Natural killer cell (primary cell): ENCODE results near the gene ADGRV1. TPM values are rescaled to one million over a fixed set of nuclear protein-coding genes. Genes with fewer than 3 reads are reported as not detected.

Source experiments
- ATAC-seq, 3 donors: fragments of 150-1000 bp in 2 of 3; fragments of 200-7000 bp in 1 of 3; cut with Tn5 transposase; 1 replicate in 1 of 3; 2 replicates in 2 of 3; pipeline ENCODE4 v1.10.0; 2021; ENCODE audit warnings: mild to moderate bottlenecking in 2 of 3, moderate library complexity in 2 of 3
- DNase-seq, 2 donors: peaks; one replicate each; pipeline versions ENCODE4 v3.0.0 to v3.0.0-alpha.2; 2013 to 2021; ENCODE audit warnings: mixed read lengths in 1 of 2
- H3K27ac ChIP-seq: one replicate; pipeline ENCODE4 v1.5.1; 2013; ENCODE audit warnings: mild to moderate bottlenecking, low read length
- H3K27me3 ChIP-seq: one replicate; pipeline ENCODE4 v1.6.1; 2013; ENCODE audit warnings: low read length; ENCODE audit not compliant: control insufficient read depth, insufficient read depth
- H3K36me3 ChIP-seq: one replicate; pipeline ENCODE4 v1.6.1; 2013; ENCODE audit warnings: low read length; ENCODE audit not compliant: control insufficient read depth, insufficient read depth
- H3K4me1 ChIP-seq: one replicate; pipeline ENCODE4 v1.6.1; 2013; ENCODE audit warnings: low read length; ENCODE audit not compliant: control insufficient read depth, insufficient read depth
- H3K4me3 ChIP-seq: one replicate; pipeline ENCODE4 v1.5.1; 2013; ENCODE audit warnings: low read length
- H3K9me3 ChIP-seq: one replicate; pipeline ENCODE4 v1.6.1; 2013; ENCODE audit warnings: low read length; ENCODE audit not compliant: control insufficient read depth, insufficient read depth
- H3K27ac Mint-ChIP-seq, 2 donors: one replicate each; pipeline ENCODE4 v1.8.0; 2022; ENCODE audit warnings: mild to moderate bottlenecking in 2 of 2, mixed read lengths in 2 of 2, moderate library complexity in 1 of 2
- H3K27me3 Mint-ChIP-seq, 2 donors: one replicate each; pipeline ENCODE4 v1.8.0; 2022; ENCODE audit warnings: low read depth in 2 of 2, mixed read lengths in 2 of 2
- H3K36me3 Mint-ChIP-seq: one replicate; pipeline ENCODE4 v1.8.0; 2022; ENCODE audit warnings: mixed read lengths
- H3K4me1 Mint-ChIP-seq, 2 donors: one replicate each; pipeline ENCODE4 v1.8.0; 2022; ENCODE audit warnings: mixed read lengths in 2 of 2
- H3K4me3 Mint-ChIP-seq: one replicate; pipeline ENCODE4 v1.8.0; 2022; ENCODE audit warnings: mild to moderate bottlenecking, moderate library complexity, mixed read lengths
- H3K9me3 Mint-ChIP-seq, 2 donors: one replicate each; pipeline ENCODE4 v1.8.0; 2022; ENCODE audit warnings: mixed read lengths in 2 of 2
- WGBS: methylation state at CpG from one replicate; pipeline ENCODE4 v1.1.7; 2013; ENCODE audit warnings: missing lambda C conversion rate; ENCODE audit not compliant: insufficient coverage; 5-methylcytosine and 5-hydroxymethylcytosine counted together
- intact Hi-C: fragments of 100-400 bp; cut with micrococcal nuclease; formaldehyde crosslinking; loops from one replicate; pipeline ENCODE4 v1.14.2; 2022
- total RNA-seq, 4 donors: library from RNA; stranded (reverse); fragments of 120-200 nt in 1 of 4; gene quantifications; one replicate each; pipeline versions ENCODE4 v1.2.3 to v1.2.4, GENCODE V29; 2013 to 2022
- TF ChIP-seq, protein P1 (sequence below): fragments of 200-600 bp; IDR thresholded peaks from one replicate; pipeline ENCODE4 v1.8.0; 2022; ENCODE audit warnings: antibody characterized with exemption

Gene ADGRV1
- total RNA-seq, 3 donors from 2014 or later (not counting 1 experiment from before 2014, with no cell fraction given) = 0.50 to 0.71 TPM; not detected in 1

DNA sequence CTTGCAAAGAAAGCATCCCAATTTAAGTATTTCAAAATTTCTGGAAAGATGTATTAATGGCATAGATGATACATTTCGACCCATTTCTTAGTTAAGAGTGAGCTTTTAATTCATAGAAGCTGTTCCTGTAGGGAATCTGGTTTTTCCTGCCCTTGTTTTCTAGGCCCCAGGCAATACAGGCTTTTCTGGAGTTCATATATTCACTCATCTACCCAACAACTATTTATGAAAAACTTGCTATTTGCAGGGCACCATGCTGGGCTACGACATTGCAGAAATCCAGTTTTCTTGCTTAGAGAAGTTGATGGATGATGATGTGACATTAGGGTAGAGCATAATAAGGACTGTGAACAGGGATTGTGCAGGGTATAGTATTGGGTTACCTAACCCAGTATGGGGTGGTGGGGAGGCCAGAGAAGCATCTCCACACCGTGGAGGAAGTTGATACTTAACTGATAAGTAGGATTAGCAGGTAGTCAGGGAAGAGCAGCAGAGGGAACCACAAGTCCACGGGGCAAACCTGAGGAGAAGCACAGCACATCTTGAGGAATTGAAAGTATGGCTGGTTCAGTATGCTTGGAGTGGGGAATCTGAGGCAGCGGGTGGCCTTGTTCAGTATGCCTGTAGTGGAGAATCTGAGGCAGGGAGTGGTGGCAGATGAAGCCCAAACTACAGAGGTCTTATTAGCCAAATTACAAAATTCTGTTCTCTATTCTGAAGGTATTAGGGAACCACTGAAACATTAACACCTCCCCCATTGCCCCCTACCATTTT lies 577.1 kb downstream of the ADGRV1 start:
- WGBS = 85% methylated on average over 5 of the region's 5 CpGs
- DNase-seq = no peak
- Mint-ChIP-seq H3K27me3 (peaks cover 0 to 9% of the 10 kb centered on the region in 2 donors), H3K9me3 (no peaks in the 10 kb centered on the region), H3K27ac (no peak overlapping the region), H3K4me1 (peaks cover 11 to 14% of the 10 kb centered on the region in 2 donors), H3K36me3 (no peaks in the 10 kb centered on the region), H3K4me3 (no peak overlapping the region)
- H3K27ac ChIP-seq = no peak overlapping the region
- no peaks in the 10 kb centered on the region for H3K9me3 ChIP-seq
- intact Hi-C loops = no loop called here
- no peaks in the 10 kb centered on the region for H3K27me3 ChIP-seq
- no peak overlapping the region for H3K4me3 ChIP-seq
- no peaks in the 10 kb centered on the region for H3K36me3 ChIP-seq
- ATAC-seq = no peak
- no peaks in the 10 kb centered on the region for H3K4me1 ChIP-seq
- TF ChIP-seq, protein P1, sequence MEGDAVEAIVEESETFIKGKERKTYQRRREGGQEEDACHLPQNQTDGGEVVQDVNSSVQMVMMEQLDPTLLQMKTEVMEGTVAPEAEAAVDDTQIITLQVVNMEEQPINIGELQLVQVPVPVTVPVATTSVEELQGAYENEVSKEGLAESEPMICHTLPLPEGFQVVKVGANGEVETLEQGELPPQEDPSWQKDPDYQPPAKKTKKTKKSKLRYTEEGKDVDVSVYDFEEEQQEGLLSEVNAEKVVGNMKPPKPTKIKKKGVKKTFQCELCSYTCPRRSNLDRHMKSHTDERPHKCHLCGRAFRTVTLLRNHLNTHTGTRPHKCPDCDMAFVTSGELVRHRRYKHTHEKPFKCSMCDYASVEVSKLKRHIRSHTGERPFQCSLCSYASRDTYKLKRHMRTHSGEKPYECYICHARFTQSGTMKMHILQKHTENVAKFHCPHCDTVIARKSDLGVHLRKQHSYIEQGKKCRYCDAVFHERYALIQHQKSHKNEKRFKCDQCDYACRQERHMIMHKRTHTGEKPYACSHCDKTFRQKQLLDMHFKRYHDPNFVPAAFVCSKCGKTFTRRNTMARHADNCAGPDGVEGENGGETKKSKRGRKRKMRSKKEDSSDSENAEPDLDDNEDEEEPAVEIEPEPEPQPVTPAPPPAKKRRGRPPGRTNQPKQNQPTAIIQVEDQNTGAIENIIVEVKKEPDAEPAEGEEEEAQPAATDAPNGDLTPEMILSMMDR = no peak

DNA sequence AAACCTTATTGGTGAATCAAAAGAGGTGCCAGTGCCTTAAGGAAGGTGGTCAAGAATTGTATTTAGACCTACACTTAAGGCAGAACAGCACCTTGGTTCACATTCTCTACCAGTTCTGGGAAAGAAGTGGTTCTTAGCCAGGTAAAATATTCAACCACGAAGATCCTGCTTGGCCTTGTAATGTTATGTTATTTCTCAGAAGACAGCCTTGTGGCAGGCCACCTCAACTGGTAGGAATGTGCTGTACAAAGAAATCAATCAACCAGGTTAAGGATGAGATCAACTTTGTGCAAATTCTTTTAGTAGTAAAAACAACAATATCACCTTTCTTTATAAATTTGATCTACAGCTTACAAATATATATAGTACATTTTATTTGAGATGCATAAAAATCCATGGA lies 577.7 kb downstream of the ADGRV1 start:
- Mint-ChIP-seq H3K4me3 (no peak overlapping the region), H3K27ac (no peak overlapping the region)
- H3K4me1 ChIP-seq = no peaks in the 10 kb centered on the region

DNA sequence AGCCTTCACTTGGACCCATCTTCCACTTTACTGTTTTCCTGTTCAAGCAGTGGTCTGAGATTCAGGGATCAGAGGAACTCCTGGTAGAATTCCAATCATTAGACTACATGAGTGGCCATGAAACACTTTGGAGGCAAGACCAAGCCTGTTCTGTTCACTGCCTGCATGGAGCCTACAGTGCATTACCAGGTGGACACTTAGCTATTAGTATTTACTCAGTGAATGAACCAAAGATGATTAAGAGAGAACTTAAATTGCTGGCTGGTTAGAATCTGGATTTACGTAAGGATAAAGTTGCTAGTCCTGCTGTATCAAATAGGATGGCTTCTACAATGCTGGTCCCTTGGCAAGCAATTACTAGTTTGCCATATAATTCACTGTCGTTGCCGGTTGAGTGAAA lies 579.0 kb downstream of the ADGRV1 start:
- peaks cover 0 to 8% of the 10 kb centered on the region in 2 donors for H3K27me3 Mint-ChIP-seq
- Histone ChIP-seq H3K4me3 (no peak overlapping the region), H3K4me1 (peaks cover under 1% of the 10 kb centered on the region), H3K9me3 (no peaks in the 10 kb centered on the region), H3K27me3 (no peaks in the 10 kb centered on the region), H3K36me3 (no peaks in the 10 kb centered on the region), H3K27ac (no peak overlapping the region)
- H3K9me3 Mint-ChIP-seq = no peaks in the 10 kb centered on the region
- ATAC-seq (no peak), DNase-seq (no peak)
- H3K4me1 Mint-ChIP-seq = peaks cover 24 to 25% of the 10 kb centered on the region in 2 donors
- no peaks in the 10 kb centered on the region for H3K36me3 Mint-ChIP-seq
- 100% methylated on average over 2 of the region's 3 CpGs for WGBS
- intact Hi-C loops = no loop called here
- H3K4me3 Mint-ChIP-seq = no peak overlapping the region
- TF ChIP-seq, protein P1 = no peak
- H3K27ac Mint-ChIP-seq = no peak overlapping the region

More for the DNA sequence above, 577.7 kb downstream of the ADGRV1 start:
- no peaks in the 10 kb centered on the region for H3K27me3 ChIP-seq
- H3K27ac ChIP-seq = no peak overlapping the region
- Mint-ChIP-seq H3K36me3 (no peaks in the 10 kb centered on the region), H3K27me3 (peaks cover 0 to 9% of the 10 kb centered on the region in 2 donors), H3K9me3 (no peaks in the 10 kb centered on the region), H3K4me1 (peaks cover 11 to 14% of the 10 kb centered on the region in 2 donors)
- no peaks in the 10 kb centered on the region for H3K9me3 ChIP-seq
- intact Hi-C loops = no loop called here
- no peak overlapping the region for H3K4me3 ChIP-seq
- ATAC-seq (no peak), DNase-seq (no peak)
- TF ChIP-seq, protein P1 = no peak
- H3K36me3 ChIP-seq = no peaks in the 10 kb centered on the region
- WGBS = 100% methylated on average over 1 of the region's 1 CpG
